A673 (cell line): ENCODE data around the gene TPST1. TPM values are rescaled to one million over a fixed set of nuclear protein-coding genes. Genes with fewer than 3 reads are reported as not detected.

ENCODE experiments used
- BruUV-seq: library from RNA; stranded (reverse); fragments of 400-500 nt; replicated peaks from 2 replicates; lab custom pipeline; 2021; lab: Mats Ljungman, UMichigan
- CTCF ChIA-PET: fragments of 300-600 bp; sonication (Branson Sonifier 250); formaldehyde crosslinking; loops from one replicate; lab custom pipeline; 2022; ENCODE audit warnings: antibody characterized with exemption; lab: Charles Lee
- POLR2A ChIA-PET: fragments of 300-600 bp; sonication (Branson Sonifier 250); formaldehyde crosslinking; loops from one replicate; lab custom pipeline; 2022; ENCODE audit warnings: antibody characterized with exemption; ENCODE audit not compliant: low non-redundant PET; lab: Charles Lee
- DNase-seq: peaks from one replicate; pipeline ENCODE4 v3.0.0-alpha.2; 2015; ENCODE audit warnings: low spot score
- H3K27ac ChIP-seq: fragments of 200-600 bp; sonication (generic); 2 replicates; pipeline ENCODE4 v1.5.1; 2016; ENCODE audit warnings: mixed run types, low read depth, mild to moderate bottlenecking, mixed read lengths, antibody characterized with exemption, low read length; ENCODE audit not compliant: poor library complexity, severe bottlenecking
- H3K27me3 ChIP-seq: fragments of 200-600 bp; sonication (generic); replicated peaks from 2 replicates; pipeline ENCODE4 v1.6.1; 2017; ENCODE audit warnings: mixed run types, low read depth, mild to moderate bottlenecking, mixed read lengths, antibody characterized with exemption, low read length; ENCODE audit not compliant: insufficient read depth, poor library complexity
- H3K36me3 ChIP-seq: fragments of 200-600 bp; sonication (generic); 2 replicates; pipeline ENCODE4 v1.6.1; 2016; ENCODE audit warnings: mixed run types, mild to moderate bottlenecking, mixed read lengths, antibody characterized with exemption, low read length; ENCODE audit not compliant: insufficient read depth, poor library complexity, severe bottlenecking
- H3K4me1 ChIP-seq: fragments of 200-600 bp; sonication (generic); 2 replicates; pipeline ENCODE4 v1.6.1; 2017; ENCODE audit warnings: mixed run types, mild to moderate bottlenecking, mixed read lengths, antibody characterized with exemption, low read length; ENCODE audit not compliant: insufficient read depth, poor library complexity, severe bottlenecking
- H3K4me3 ChIP-seq: fragments of 200-600 bp; sonication (generic); 2 replicates; pipeline ENCODE4 v1.5.1; 2016; ENCODE audit warnings: low read depth, mixed run types, mild to moderate bottlenecking, mixed read lengths, low read length; ENCODE audit not compliant: poor library complexity, severe bottlenecking
- H3K9me3 ChIP-seq: fragments of 200-600 bp; sonication (generic); 2 replicates; pipeline ENCODE4 v1.6.1; 2016; ENCODE audit warnings: mixed run types, low read depth, mild to moderate bottlenecking, mixed read lengths, antibody characterized with exemption, low read length; ENCODE audit not compliant: poor library complexity, severe bottlenecking
- EZH2 ChIP-seq: fragments of 200-600 bp; sonication (generic); IDR thresholded peaks from 2 replicates; pipeline ENCODE4 v1.6.1; 2017; ENCODE audit warnings: borderline replicate concordance, low read depth, mild to moderate bottlenecking, mixed read lengths, antibody characterized with exemption, low read length; ENCODE audit not compliant: poor library complexity, severe bottlenecking
- intact Hi-C: fragments of 100-400 bp; cut with micrococcal nuclease; formaldehyde crosslinking; loops from one replicate; pipeline ENCODE4 v1.10.0; 2022; ENCODE audit not compliant: unreplicated experiment
- total RNA-seq: library from RNA; stranded (reverse); gene quantifications from 2 replicates; pipeline ENCODE4 v1.2.3, GENCODE V29; 2021
- TF ChIP-seq, protein P1 (sequence below): fragments of 300-800, 200-600 bp; sonication (generic); conservative IDR thresholded peaks from 2 replicates; pipeline ENCODE4 v1.5.1; 2017; ENCODE audit warnings: low read depth, mild to moderate bottlenecking, antibody characterized with exemption, low read length, moderate library complexity, mixed read lengths

The TPST1 gene
- total RNA-seq, 1 experiment from 2014 or later = 8.0 TPM

DNA sequence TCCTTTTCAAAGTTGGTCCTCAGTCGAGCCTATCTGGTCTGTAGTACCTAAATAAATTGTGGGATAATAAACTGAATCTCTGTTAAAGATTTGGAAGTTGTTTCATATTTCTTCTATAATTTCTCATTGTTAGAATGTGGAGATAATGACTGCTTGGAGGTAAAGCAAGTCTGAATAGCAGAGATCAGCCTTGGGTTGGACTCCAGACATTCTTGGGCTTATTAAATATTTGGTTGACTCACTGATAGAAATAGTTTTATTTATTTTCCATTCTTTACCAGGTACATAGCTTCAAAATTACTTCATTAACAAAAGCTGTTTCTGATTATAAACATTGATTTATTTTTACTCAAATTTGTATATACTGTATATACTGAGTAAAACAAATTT lies 34.3 kb downstream of the TPST1 start:
- CTCF ChIA-PET = no interaction called here
- H3K27ac ChIP-seq = no peak overlapping the region
- H3K4me3 ChIP-seq = no peak overlapping the region
- TF ChIP-seq, protein P1, sequence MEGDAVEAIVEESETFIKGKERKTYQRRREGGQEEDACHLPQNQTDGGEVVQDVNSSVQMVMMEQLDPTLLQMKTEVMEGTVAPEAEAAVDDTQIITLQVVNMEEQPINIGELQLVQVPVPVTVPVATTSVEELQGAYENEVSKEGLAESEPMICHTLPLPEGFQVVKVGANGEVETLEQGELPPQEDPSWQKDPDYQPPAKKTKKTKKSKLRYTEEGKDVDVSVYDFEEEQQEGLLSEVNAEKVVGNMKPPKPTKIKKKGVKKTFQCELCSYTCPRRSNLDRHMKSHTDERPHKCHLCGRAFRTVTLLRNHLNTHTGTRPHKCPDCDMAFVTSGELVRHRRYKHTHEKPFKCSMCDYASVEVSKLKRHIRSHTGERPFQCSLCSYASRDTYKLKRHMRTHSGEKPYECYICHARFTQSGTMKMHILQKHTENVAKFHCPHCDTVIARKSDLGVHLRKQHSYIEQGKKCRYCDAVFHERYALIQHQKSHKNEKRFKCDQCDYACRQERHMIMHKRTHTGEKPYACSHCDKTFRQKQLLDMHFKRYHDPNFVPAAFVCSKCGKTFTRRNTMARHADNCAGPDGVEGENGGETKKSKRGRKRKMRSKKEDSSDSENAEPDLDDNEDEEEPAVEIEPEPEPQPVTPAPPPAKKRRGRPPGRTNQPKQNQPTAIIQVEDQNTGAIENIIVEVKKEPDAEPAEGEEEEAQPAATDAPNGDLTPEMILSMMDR = no peak
- TF ChIP-seq EZH2 = no peak
- H3K27me3 ChIP-seq = no peaks in the 10 kb centered on the region
- BruUV-seq = no TSS peak
- H3K9me3 ChIP-seq = no peaks in the 10 kb centered on the region
- no peaks in the 10 kb centered on the region for H3K36me3 ChIP-seq
- no peaks in the 10 kb centered on the region for H3K4me1 ChIP-seq
- intact Hi-C loops = no loop called here
- POLR2A ChIA-PET = no interaction called here
- DNase-seq = no peak

DNA sequence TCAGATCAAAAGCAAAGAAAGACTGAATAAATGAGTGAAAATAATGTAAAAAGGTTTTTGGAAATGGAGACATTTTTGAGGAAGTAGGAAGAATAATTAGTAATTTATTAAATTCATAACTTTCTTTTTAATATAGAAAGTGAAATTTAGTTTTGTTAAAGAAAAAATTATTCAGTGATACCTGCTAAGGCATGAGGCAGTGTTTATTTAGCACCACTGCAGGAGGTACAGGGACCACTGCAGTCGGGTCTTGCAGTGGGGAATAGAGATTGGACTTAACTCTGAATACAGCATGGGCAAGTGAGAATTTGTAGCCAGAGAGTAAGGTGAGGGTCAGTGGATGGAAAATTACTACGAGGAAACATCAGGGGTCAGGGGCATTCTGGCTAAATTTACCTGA lies 39.9 kb downstream of the TPST1 start:
- no peak for DNase-seq
- Histone ChIP-seq H3K4me1 (no peaks in the 10 kb centered on the region), H3K27me3 (no peaks in the 10 kb centered on the region), H3K36me3 (no peaks in the 10 kb centered on the region), H3K4me3 (no peak overlapping the region), H3K9me3 (no peaks in the 10 kb centered on the region), H3K27ac (no peak overlapping the region)
- BruUV-seq = no TSS peak
- POLR2A ChIA-PET = interaction anchor here (0.5 kb wide), 1 partner anchor 52 kb away, joined by 5 read pairs; no protein-coding TSS in a partner anchor
- TF ChIP-seq, protein P1 = no peak
- TF ChIP-seq EZH2 = no peak
- CTCF ChIA-PET = no interaction called here
- intact Hi-C loops = no loop called here

DNA sequence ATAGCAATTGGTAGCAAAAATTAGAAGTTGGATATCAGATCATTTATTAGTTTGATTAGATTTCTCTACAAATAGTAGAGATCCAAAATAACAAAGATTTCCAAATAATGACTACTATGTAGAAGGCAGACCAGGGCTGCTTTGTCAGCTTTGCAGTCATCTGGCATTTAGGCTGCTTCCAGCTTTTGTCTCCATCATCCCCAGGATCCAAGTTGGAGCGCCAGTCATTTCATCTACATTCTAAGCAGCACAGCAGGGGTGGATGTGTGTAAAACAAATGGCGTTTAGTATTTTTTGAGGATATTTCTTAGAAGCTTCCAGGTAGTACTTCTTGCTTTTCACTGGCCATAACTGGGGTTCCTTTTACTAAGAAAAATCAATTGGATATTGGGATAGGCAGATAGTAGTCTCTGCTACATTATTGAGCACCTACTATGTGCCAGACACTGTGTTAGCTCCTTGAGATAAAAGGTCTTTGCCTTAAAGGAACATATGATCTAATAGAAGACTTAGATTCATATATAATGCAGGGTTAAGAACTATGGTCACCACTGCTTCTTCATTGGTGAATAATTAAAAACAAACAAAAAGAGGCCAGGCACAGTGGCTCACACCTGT lies 41.5 kb downstream of the TPST1 start:
- Histone ChIP-seq H3K27me3 (no peaks in the 10 kb centered on the region), H3K4me1 (no peaks in the 10 kb centered on the region), H3K4me3 (no peak overlapping the region), H3K9me3 (no peaks in the 10 kb centered on the region), H3K36me3 (no peaks in the 10 kb centered on the region), H3K27ac (no peak overlapping the region)
- TF ChIP-seq EZH2 = no peak
- TF ChIP-seq, protein P1 = no peak
- no TSS peak for BruUV-seq
- intact Hi-C loops = no loop called here
- ChIA-PET POLR2A (no interaction called here), CTCF (no interaction called here)
- DNase-seq = no peak
